Nephron (organoid): Measurements from ENCODE around the gene SHOC1.
"Not testable (repeated sequence)": the region's sequence is repeated elsewhere in the genome, so short reads cannot be mapped to it uniquely, and the experiment has no call there.

Experiments
- H3K27ac Mint-ChIP-seq, 3 experiments: 2 replicates each; pipeline ENCODE4 v1.8.0; 2020; ENCODE audit warnings: mixed read lengths in 3 of 3, mild to moderate bottlenecking in 2 of 3, moderate library complexity in 1 of 3
- H3K27me3 Mint-ChIP-seq: 2 replicates; pipeline ENCODE4 v1.8.0; 2021; ENCODE audit warnings: low read depth, mild to moderate bottlenecking, moderate library complexity, mixed read lengths
- H3K36me3 Mint-ChIP-seq: 2 replicates; pipeline ENCODE4 v1.8.0; 2020; ENCODE audit warnings: low read depth, mixed read lengths
- H3K4me1 Mint-ChIP-seq: 2 replicates; pipeline ENCODE4 v1.8.0; 2020; ENCODE audit warnings: mixed read lengths
- H3K4me3 Mint-ChIP-seq, 3 experiments: 2 replicates each; pipeline ENCODE4 v1.8.0; 2020; ENCODE audit warnings: mild to moderate bottlenecking in 3 of 3, mixed read lengths in 3 of 3, moderate library complexity in 2 of 3
- H3K9me3 Mint-ChIP-seq: 2 replicates; pipeline ENCODE4 v1.8.0; 2020; ENCODE audit warnings: mixed read lengths
- CTCF ChIP-seq, 3 experiments: fragments of 200-600 bp; sonication (generic); IDR thresholded peaks; one replicate each; pipeline ENCODE4 v1.5.0; 2021; ENCODE audit warnings: antibody characterized with exemption in 3 of 3; ENCODE audit not compliant: unreplicated experiment in 3 of 3

The SHOC1 gene

GRCh38 chr9:111810908-111811307, 16.2 kb upstream of the SHOC1 start:
- TF ChIP-seq CTCF (IDR thresholded peaks at IDR 0.05; ENCODE audit: unreplicated experiment in 3 of 3) = no peak
- Mint-ChIP-seq H3K4me1 (no peaks in the 10 kb centered on the region), H3K4me3 (no peak overlapping the region), H3K36me3 (no peaks in the 10 kb centered on the region), H3K9me3 (no peaks in the 10 kb centered on the region), H3K27me3 (no peaks in the 10 kb centered on the region), H3K27ac (no peak overlapping the region)

GRCh38 chr9:111810415-111810814, 15.7 kb upstream of the SHOC1 start:
- H3K9me3 Mint-ChIP-seq, H3K36me3 Mint-ChIP-seq, H3K27ac Mint-ChIP-seq, H3K4me1 Mint-ChIP-seq, H3K27me3 Mint-ChIP-seq, H3K4me3 Mint-ChIP-seq: not testable (repeated sequence)

- Mint-ChIP-seq H3K27me3 (no peaks in the 10 kb centered on the region), H3K36me3 (no peaks in the 10 kb centered on the region), H3K9me3 (no peaks in the 10 kb centered on the region), H3K4me3 (no peak overlapping the region), H3K27ac (no peak overlapping the region), H3K4me1 (no peaks in the 10 kb centered on the region)
- no peak for TF ChIP-seq CTCF (IDR thresholded peaks at IDR 0.05; ENCODE audit: unreplicated experiment in 3 of 3)
Measured at GRCh38 chr9:111807197-111807596, 12.5 kb upstream of the SHOC1 start.

GRCh38 chr9:111806259-111806658, 11.5 kb upstream of the SHOC1 start:
- Mint-ChIP-seq H3K4me1 (no peaks in the 10 kb centered on the region), H3K27me3 (no peaks in the 10 kb centered on the region), H3K9me3 (no peaks in the 10 kb centered on the region), H3K36me3 (no peaks in the 10 kb centered on the region), H3K4me3 (no peak overlapping the region), H3K27ac (no peak overlapping the region)
- no peak for TF ChIP-seq CTCF (IDR thresholded peaks at IDR 0.05; ENCODE audit: unreplicated experiment in 3 of 3)

- Mint-ChIP-seq H3K4me1 (no peaks in the 10 kb centered on the region), H3K9me3 (no peaks in the 10 kb centered on the region), H3K27me3 (no peaks in the 10 kb centered on the region), H3K4me3 (no peak overlapping the region), H3K36me3 (no peaks in the 10 kb centered on the region), H3K27ac (no peak overlapping the region)
- TF ChIP-seq CTCF (IDR thresholded peaks at IDR 0.05; ENCODE audit: unreplicated experiment in 3 of 3) = no peak
Measured at GRCh38 chr9:111805830-111806241, 11.1 kb upstream of the SHOC1 start.

- Mint-ChIP-seq H3K4me3 (no peak overlapping the region), H3K9me3 (no peaks in the 10 kb centered on the region), H3K27me3 (no peaks in the 10 kb centered on the region), H3K36me3 (no peaks in the 10 kb centered on the region), H3K27ac (no peak overlapping the region), H3K4me1 (no peaks in the 10 kb centered on the region)
- TF ChIP-seq CTCF (IDR thresholded peaks at IDR 0.05; ENCODE audit: unreplicated experiment in 3 of 3) = no peak
Measured at GRCh38 chr9:111805262-111805661, 10.5 kb upstream of the SHOC1 start.
